Ascending aorta (tissue), 2 donors: ENCODE data around the gene GPC6. TPM values are rescaled to one million over a fixed set of nuclear protein-coding genes. Genes with fewer than 3 reads are reported as not detected.

Experiments
- DNase-seq, 2 donors: peaks; one replicate each; pipeline ENCODE4 v3.0.0-alpha.2; 2019; ENCODE audit warnings: low spot score in 2 of 2
- H3K27ac ChIP-seq, 2 donors: fragments of 200-600 bp; sonication (generic); one replicate each; pipeline ENCODE4 v1.5.1; 2016 to 2017; ENCODE audit warnings: mild to moderate bottlenecking in 1 of 2
- H3K27me3 ChIP-seq: fragments of 200-600 bp; sonication (generic); one replicate; pipeline ENCODE4 v1.5.1; 2017
- H3K36me3 ChIP-seq, 2 donors: fragments of 200-600 bp; sonication (generic); one replicate each; pipeline ENCODE4 v1.5.1; 2016
- H3K4me1 ChIP-seq, 2 donors: fragments of 200-600 bp; sonication (generic); one replicate each; pipeline ENCODE4 v1.5.1; 2016 to 2017; ENCODE audit warnings: mild to moderate bottlenecking in 1 of 2
- H3K4me3 ChIP-seq, 2 donors: fragments of 200-600 bp; sonication (generic); one replicate each; pipeline ENCODE4 v1.5.1; 2016 to 2017; ENCODE audit warnings: mild to moderate bottlenecking in 1 of 2
- H3K9me3 ChIP-seq, 2 donors: fragments of 200-600 bp; sonication (generic); one replicate each; pipeline ENCODE4 v1.5.1; 2016
- CTCF ChIP-seq, 3 experiments: fragments of 200-600 bp in 2 of 3; fragments of 450-650 bp in 1 of 3; sonication (generic) in 2 of 3; IDR thresholded peaks; one replicate each; pipeline ENCODE4 v1.5.1; 2016 to 2019; ENCODE audit warnings: antibody characterized with exemption in 3 of 3, mild to moderate bottlenecking in 1 of 3, moderate library complexity in 1 of 3
- intact Hi-C: fragments of 100-400 bp; cut with DNase I; formaldehyde crosslinking; loops from one replicate; pipeline ENCODE4 v1.15.1; 2023
- total RNA-seq: library from RNA; depleted of rRNA; stranded (reverse); fragments of >200 nt; gene quantifications from one replicate; pipeline ENCODE4 v1.1.0, GENCODE V29; 2016

Gene GPC6
- total RNA-seq, 1 donor from 2014 or later, result 23.2 TPM

DNA sequence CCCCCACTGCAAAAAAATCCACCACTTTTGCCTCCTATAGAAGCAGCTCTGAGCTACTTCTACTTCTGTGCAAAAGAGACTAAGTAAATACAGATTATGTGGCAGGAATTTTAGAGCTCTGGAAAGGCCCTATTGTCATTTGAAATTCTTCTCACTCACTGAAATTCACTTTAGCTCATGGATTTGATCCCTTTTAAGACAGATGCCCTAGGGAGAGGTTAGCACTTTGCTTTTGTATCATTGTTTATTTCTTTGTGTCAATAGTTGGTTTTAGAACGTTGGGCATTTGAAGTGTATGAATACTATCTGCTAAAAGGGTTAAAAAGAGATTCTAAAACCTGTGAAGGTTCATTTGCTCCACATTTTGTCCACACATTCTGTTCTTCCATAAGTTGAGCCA lies 528.7 kb downstream of the GPC6 start:
- Histone ChIP-seq H3K36me3 (no peaks in the 10 kb centered on the region), H3K4me1 (no peaks in the 10 kb centered on the region), H3K27me3 (no peaks in the 10 kb centered on the region), H3K9me3 (no peaks in the 10 kb centered on the region), H3K27ac (no peak overlapping the region), H3K4me3 (no peak overlapping the region)
- TF ChIP-seq CTCF (IDR thresholded peaks at IDR 0.05), result no peak
- DNase-seq, result no peak
- intact Hi-C loops, result no loop called here

- no peak for DNase-seq
These were observed 532.0 kb downstream of the GPC6 start for GRCh38 chr13:93758575-93758974.

DNA sequence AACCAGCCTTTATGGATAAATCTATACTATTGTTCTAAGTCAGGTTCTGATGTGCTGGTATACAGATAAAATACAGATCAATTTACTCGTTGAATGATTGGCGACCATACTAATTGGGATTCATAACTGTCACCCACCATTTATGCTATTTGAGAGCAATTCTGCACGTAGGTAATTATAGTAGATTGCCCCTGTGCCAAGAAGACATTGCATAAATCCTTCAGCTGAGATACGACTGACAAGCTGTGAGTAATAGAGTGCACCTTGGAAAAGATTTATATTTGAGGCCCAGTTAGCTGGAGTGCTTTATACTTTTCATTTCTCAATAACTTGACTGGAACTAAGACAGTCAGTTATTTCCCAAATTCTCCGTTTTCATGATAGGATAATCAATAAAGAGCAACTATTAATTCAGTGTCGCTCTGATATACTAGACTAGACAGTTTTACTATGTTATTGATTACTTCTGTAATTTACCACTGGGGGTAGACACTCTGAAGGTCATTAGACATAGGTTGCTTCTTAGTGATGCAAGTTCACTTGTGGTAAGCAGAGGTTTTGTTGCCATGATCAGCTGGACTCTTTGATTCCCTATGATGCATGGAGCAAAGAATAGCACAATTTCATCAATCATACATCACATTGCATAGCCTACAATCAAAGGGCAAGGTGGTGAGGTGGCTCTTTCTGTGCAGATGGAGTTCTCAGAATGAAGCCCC lies 536.3 kb downstream of the GPC6 start:
- Histone ChIP-seq H3K4me1 (peaks cover 3 to 5% of the 10 kb centered on the region in 2 donors), H3K36me3 (no peaks in the 10 kb centered on the region), H3K9me3 (no peaks in the 10 kb centered on the region), H3K27me3 (no peaks in the 10 kb centered on the region), H3K4me3 (no peak overlapping the region), H3K27ac (no peak overlapping the region)
- no peak for TF ChIP-seq CTCF (IDR thresholded peaks at IDR 0.05)
- intact Hi-C loops, result no loop called here
- DNase-seq, result no peak

More at GRCh38 chr13:93758575-93758974, 532.0 kb downstream of the GPC6 start:
- no peak for TF ChIP-seq CTCF (IDR thresholded peaks at IDR 0.05)
- Histone ChIP-seq H3K27ac (no peak overlapping the region), H3K27me3 (no peaks in the 10 kb centered on the region), H3K4me3 (no peak overlapping the region), H3K4me1 (no peaks in the 10 kb centered on the region), H3K9me3 (no peaks in the 10 kb centered on the region), H3K36me3 (no peaks in the 10 kb centered on the region)
- intact Hi-C loops, result no loop called here

- intact Hi-C loops, result no loop called here
- H3K4me3 ChIP-seq, result no peak overlapping the region
These were observed 538.5 kb downstream of the GPC6 start for GRCh38 chr13:93765062-93765461.

DNA sequence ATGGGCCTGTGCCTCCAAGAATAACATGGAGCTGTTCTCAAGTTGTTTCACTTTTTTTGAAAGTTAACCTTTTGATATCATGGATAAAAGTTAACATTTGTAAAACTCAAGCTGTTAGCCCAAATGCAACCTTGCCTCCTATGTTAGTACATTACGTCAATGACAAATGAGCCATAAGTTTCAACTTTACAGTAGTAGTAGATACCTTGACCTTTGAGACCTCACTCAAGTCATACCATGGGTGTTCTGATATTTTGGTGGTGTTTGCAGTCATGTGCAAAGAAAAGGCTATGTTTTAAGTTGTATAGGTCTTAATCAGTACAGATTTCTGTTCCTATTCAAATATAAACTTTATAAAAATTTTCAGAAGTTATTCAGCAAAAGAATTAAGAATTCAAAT lies 539.2 kb downstream of the GPC6 start:
- Histone ChIP-seq H3K4me1 (peaks cover 3 to 5% of the 10 kb centered on the region in 2 donors), H3K27me3 (no peaks in the 10 kb centered on the region), H3K9me3 (no peaks in the 10 kb centered on the region), H3K27ac (peak overlapping the region in 1 of 2 donors; percentile 30), H3K4me3 (no peak overlapping the region), H3K36me3 (no peaks in the 10 kb centered on the region)
- TF ChIP-seq CTCF (IDR thresholded peaks at IDR 0.05), result no peak
- DNase-seq, result no peak
- intact Hi-C loops, result no loop called here

More at GRCh38 chr13:93765062-93765461, 538.5 kb downstream of the GPC6 start:
- Histone ChIP-seq H3K27ac (peak overlapping the region in 1 of 2 donors; percentile 30), H3K27me3 (no peaks in the 10 kb centered on the region), H3K36me3 (no peaks in the 10 kb centered on the region), H3K9me3 (no peaks in the 10 kb centered on the region), H3K4me1 (peaks cover 3 to 5% of the 10 kb centered on the region in 2 donors)
- no peak for TF ChIP-seq CTCF (IDR thresholded peaks at IDR 0.05)
- no peak for DNase-seq
